Trophoblast cell (in vitro differentiated cells and primary cell): ENCODE results near the gene HRAS.
A peak's percentile ranks its signal among the peaks of the same experiment; 100 is the strongest.

ENCODE experiments used
- DNase-seq, 2 donors: peaks; one replicate each; pipeline ENCODE4 v3.0.0-alpha.2; 2016
- H2AFZ ChIP-seq: 2 replicates; pipeline ENCODE4 v1.6.1; 2013; ENCODE audit warnings: low read length, moderate library complexity, mild to moderate bottlenecking; ENCODE audit not compliant: insufficient read depth, poor library complexity
- H2AK5ac ChIP-seq: 2 replicates; pipeline ENCODE4 v1.6.1; 2013; ENCODE audit warnings: mild to moderate bottlenecking, low read length
- H2BK120ac ChIP-seq: 2 replicates; pipeline ENCODE4 v1.6.1; 2013; ENCODE audit warnings: low read length, mild to moderate bottlenecking, moderate library complexity; ENCODE audit not compliant: insufficient read depth, poor library complexity
- H2BK12ac ChIP-seq: 2 replicates; pipeline ENCODE4 v1.6.1; 2013; ENCODE audit warnings: mild to moderate bottlenecking, low read length, moderate library complexity
- H2BK5ac ChIP-seq: 2 replicates; pipeline ENCODE4 v1.6.1; 2013; ENCODE audit warnings: low read length, low read depth, moderate library complexity, mild to moderate bottlenecking; ENCODE audit not compliant: poor library complexity
- H3K14ac ChIP-seq: 2 replicates; pipeline ENCODE4 v1.6.1; 2013; ENCODE audit warnings: mild to moderate bottlenecking, low read length
- H3K18ac ChIP-seq: 2 replicates; pipeline ENCODE4 v1.6.1; 2013; ENCODE audit warnings: mild to moderate bottlenecking, low read length
- H3K23ac ChIP-seq: 2 replicates; pipeline ENCODE4 v1.6.1; 2013; ENCODE audit warnings: low read length
- H3K27ac ChIP-seq: 2 replicates; pipeline ENCODE4 v1.5.1; 2013; ENCODE audit warnings: low read depth, mild to moderate bottlenecking, inconsistent platforms, low read length, moderate library complexity
- H3K27me3 ChIP-seq: 2 replicates; pipeline ENCODE4 v1.6.1; 2013; ENCODE audit warnings: inconsistent platforms, mild to moderate bottlenecking, low read length, moderate library complexity; ENCODE audit not compliant: insufficient read depth
- H3K36me3 ChIP-seq, 2 experiments: 1 replicate in 1 of 2; 2 replicates in 1 of 2; pipeline ENCODE4 v1.6.1; 2013; ENCODE audit warnings: low read length in 2 of 2, mild to moderate bottlenecking in 2 of 2, moderate library complexity in 1 of 2; ENCODE audit not compliant: insufficient read depth in 2 of 2, control insufficient read depth in 1 of 2
- H3K4ac ChIP-seq: 2 replicates; pipeline ENCODE4 v1.6.1; 2013; ENCODE audit warnings: low read depth, mild to moderate bottlenecking, low read length, moderate library complexity
- H3K4me1 ChIP-seq, 2 experiments: 1 replicate in 1 of 2; 2 replicates in 1 of 2; pipeline ENCODE4 v1.6.1; 2013; ENCODE audit warnings: low read length in 2 of 2, mild to moderate bottlenecking in 2 of 2, moderate library complexity in 1 of 2; ENCODE audit not compliant: insufficient read depth in 2 of 2, control insufficient read depth in 1 of 2
- H3K4me2 ChIP-seq: 2 replicates; pipeline ENCODE4 v1.6.1; 2013; ENCODE audit warnings: inconsistent platforms, mild to moderate bottlenecking, low read length, moderate library complexity
- H3K4me3 ChIP-seq: 2 replicates; pipeline ENCODE4 v1.5.1; 2013; ENCODE audit warnings: mild to moderate bottlenecking, low read depth, low read length, inconsistent platforms
- H3K79me1 ChIP-seq: one replicate; pipeline ENCODE4 v1.6.1; 2013; ENCODE audit warnings: low read length
- H3K79me2 ChIP-seq: 2 replicates; pipeline ENCODE4 v1.6.1; 2013; ENCODE audit warnings: low read length, mild to moderate bottlenecking; ENCODE audit not compliant: control insufficient read depth, insufficient read depth, poor library complexity
- H3K9ac ChIP-seq: 2 replicates; pipeline ENCODE4 v1.6.1; 2013; ENCODE audit warnings: mild to moderate bottlenecking, low read length
- H3K9me3 ChIP-seq: 2 replicates; pipeline ENCODE4 v1.6.1; 2013; ENCODE audit warnings: low read depth, mild to moderate bottlenecking, control low read depth, inconsistent platforms, low read length; ENCODE audit not compliant: insufficient read depth
- H4K12ac ChIP-seq: 2 replicates; pipeline ENCODE4 v1.6.1; 2013; ENCODE audit warnings: low read depth, mild to moderate bottlenecking, low read length, moderate library complexity
- H4K8ac ChIP-seq: 2 replicates; pipeline ENCODE4 v1.6.1; 2013; ENCODE audit warnings: low read depth, mild to moderate bottlenecking, low read length, moderate library complexity
- H4K91ac ChIP-seq: one replicate; pipeline ENCODE4 v1.6.1; 2013; ENCODE audit warnings: low read depth, mild to moderate bottlenecking, low read length, moderate library complexity
- WGBS: extraction: QIAGEN DNeasy Blood & Tissue Kit; methylation state at CpG from one replicate; pipeline ENCODE4 v1.1.7; 2013; ENCODE audit warnings: missing lambda C conversion rate; ENCODE audit not compliant: insufficient read length, insufficient coverage; ENCODE audit errors: extremely low coverage; 5-methylcytosine and 5-hydroxymethylcytosine counted together

HRAS gene

DNA sequence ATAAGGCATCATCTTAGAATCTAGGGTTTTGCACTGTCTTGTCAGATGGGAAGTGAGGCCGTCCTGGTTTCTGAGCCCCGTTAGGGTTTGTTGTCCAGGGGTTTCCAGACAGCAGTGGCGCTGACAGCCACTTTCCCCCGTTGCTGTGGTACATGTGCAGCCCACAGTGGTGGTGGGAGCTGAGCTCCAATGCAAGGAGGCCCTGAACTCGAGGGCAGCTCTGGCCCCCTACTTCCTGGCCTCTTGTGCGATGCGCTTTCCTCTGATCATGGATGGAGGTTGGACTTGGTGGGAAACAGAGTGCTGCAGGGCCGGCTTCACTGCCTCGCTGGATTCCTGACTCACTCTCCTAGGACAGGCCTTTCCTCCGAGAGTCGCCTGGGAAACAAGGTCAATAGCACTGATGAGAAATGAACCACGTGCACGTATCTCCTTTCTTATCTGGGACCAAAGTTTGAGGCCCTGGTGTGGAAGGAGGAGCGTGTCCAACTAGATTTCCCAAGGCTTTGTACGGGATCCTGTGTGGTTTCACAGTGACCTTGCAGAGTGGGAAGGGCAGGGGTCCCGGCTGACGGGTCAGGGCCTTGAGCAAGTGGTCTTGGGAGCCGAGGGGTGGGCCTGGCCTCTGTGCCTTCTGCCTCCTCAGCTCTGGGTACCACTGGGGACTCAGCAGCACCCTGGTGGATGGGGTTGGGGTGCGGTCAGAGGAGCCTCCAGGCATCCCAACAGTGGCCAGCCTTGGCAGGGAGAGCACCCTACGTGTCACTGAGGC, 44.6 kb upstream of the HRAS start:
- Histone ChIP-seq H2AFZ (no peak overlapping the region), H2AK5ac (no peak overlapping the region), H3K27ac (no peak overlapping the region), H2BK5ac (no peak overlapping the region), H3K36me3 (peaks cover 36 to 44% of the 10 kb centered on the region in 2 experiments), H3K23ac (no peak overlapping the region), H4K12ac (no peak overlapping the region), H4K8ac (no peak overlapping the region), H3K9me3 (no peaks in the 10 kb centered on the region), H3K27me3 (no peaks in the 10 kb centered on the region), H3K4me2 (no peak overlapping the region), H3K79me2 (peaks cover 50% of the 10 kb centered on the region), H2BK120ac (no peak overlapping the region), H3K9ac (no peak overlapping the region), H4K91ac (no peak overlapping the region), H3K79me1 (peaks cover 8% of the 10 kb centered on the region), H3K4me3 (no peak overlapping the region), H3K4me1 (peaks cover 14 to 16% of the 10 kb centered on the region in 2 experiments), H3K4ac (peak overlapping the region; percentile 91), H3K14ac (no peak overlapping the region), H3K18ac (no peak overlapping the region), H2BK12ac (no peak overlapping the region)
- no CpG with 5 or more reads among the region's 20 CpGs for WGBS
- DNase-seq: no peak

- Histone ChIP-seq H3K27ac (no peak overlapping the region), H3K4ac (peak overlapping the region; percentile 91), H2AK5ac (no peak overlapping the region), H3K14ac (no peak overlapping the region), H3K4me1 (peaks cover 22 to 23% of the 10 kb centered on the region in 2 experiments), H4K12ac (no peak overlapping the region), H2BK5ac (no peak overlapping the region), H3K4me3 (no peak overlapping the region), H3K23ac (no peak overlapping the region), H4K8ac (no peak overlapping the region), H3K9me3 (no peaks in the 10 kb centered on the region), H3K9ac (no peak overlapping the region), H3K79me1 (peaks cover 8% of the 10 kb centered on the region), H3K27me3 (no peaks in the 10 kb centered on the region), H3K36me3 (peaks cover 24 to 30% of the 10 kb centered on the region in 2 experiments), H3K79me2 (peaks cover 53% of the 10 kb centered on the region), H2AFZ (no peak overlapping the region), H4K91ac (no peak overlapping the region), H2BK12ac (no peak overlapping the region), H2BK120ac (no peak overlapping the region), H3K4me2 (peak overlapping the region; percentile 83), H3K18ac (no peak overlapping the region)
- no peak for DNase-seq
- no CpG with 5 or more reads among the region's 21 CpGs for WGBS
Measured at GRCh38 chr11:578276-579035, 43.1 kb upstream of the HRAS start.

DNA sequence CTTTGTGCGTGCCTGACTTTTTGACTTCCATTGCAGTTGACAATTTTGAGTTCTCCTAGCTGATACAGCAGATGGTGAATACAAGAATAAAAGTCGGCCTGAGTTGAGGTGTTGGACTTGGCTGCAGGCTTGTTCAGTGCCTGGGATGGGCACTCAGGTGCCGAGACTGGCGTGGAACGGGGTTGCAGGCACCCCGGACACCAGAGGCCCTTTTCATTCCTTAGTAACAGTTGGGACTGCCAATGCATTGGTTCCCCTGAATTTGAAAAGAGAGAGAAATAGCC, 42.2 kb upstream of the HRAS start:
- Histone ChIP-seq H3K14ac (no peak overlapping the region), H3K36me3 (peaks cover 19 to 23% of the 10 kb centered on the region in 2 experiments), H3K18ac (no peak overlapping the region), H3K27ac (no peak overlapping the region), H2BK5ac (no peak overlapping the region), H2AFZ (no peak overlapping the region), H4K8ac (no peak overlapping the region), H3K9ac (peak overlapping the region; percentile 80), H3K4me2 (peak overlapping the region; percentile 83), H3K4me3 (peak overlapping the region; percentile 95), H4K12ac (no peak overlapping the region), H4K91ac (no peak overlapping the region), H2BK120ac (no peak overlapping the region), H3K79me2 (peaks cover 53% of the 10 kb centered on the region), H2AK5ac (no peak overlapping the region), H3K79me1 (peaks cover 8% of the 10 kb centered on the region), H3K23ac (no peak overlapping the region), H3K27me3 (no peaks in the 10 kb centered on the region), H2BK12ac (no peak overlapping the region), H3K4ac (peak overlapping the region; percentile 91), H3K4me1 (peaks cover 22 to 23% of the 10 kb centered on the region in 2 experiments), H3K9me3 (peaks cover 4% of the 10 kb centered on the region)
- DNase-seq: no peak
- WGBS: no CpG with 5 or more reads among the region's 6 CpGs

DNA sequence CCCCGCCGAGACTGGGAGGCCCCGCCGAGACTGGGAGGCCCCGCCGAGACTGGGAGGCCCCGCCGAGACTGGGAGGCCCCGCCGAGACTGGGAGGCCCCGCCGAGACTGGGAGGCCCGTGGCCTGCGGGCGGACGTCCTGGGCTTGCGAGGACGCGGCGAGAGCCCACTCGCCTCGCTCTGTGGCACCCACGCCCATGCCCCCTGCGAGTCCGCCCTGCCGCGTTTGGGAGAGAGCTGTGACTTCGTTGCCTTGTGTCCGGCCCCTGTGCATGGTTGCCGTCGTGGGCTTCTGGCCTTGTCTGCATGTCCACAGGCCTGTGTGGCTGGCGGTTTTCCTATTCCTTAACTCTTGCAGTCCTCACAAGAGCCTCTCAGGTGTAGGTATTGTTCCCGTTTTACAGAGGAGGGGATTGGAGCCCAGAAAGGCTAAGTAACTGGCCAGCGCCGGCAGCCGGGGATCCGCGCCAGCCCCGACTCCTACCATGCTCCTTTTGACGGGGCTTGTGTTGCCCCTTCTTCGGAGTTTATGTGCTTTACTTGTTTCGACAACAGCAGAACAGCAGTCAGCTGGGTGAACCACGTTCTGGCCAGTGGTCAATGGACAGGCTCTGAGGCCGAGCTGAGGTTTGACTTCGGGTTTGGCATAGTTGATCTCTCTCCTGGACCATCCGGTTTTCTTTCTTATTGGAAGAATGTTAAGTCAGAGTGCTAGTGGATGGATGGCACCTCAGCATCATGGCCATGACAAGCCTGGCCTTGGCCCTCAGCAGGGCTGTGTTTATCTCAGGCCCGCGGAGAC, 41.6 kb upstream of the HRAS start:
- H3K18ac ChIP-seq: peak overlapping the region; percentile 28
- peaks cover 53% of the 10 kb centered on the region for H3K79me2 ChIP-seq

More for the DNA sequence above, 41.6 kb upstream of the HRAS start:
- H3K4me1 ChIP-seq: peaks cover 22 to 23% of the 10 kb centered on the region in 2 experiments
- H3K4ac ChIP-seq: peak overlapping the region; percentile 91
- peak overlapping the region; percentile 80 for H3K9ac ChIP-seq
- no peak overlapping the region for H2BK12ac ChIP-seq
- H4K8ac ChIP-seq: peak overlapping the region; percentile 44
- H2AFZ ChIP-seq: no peak overlapping the region
- peak overlapping the region; percentile 82 for H3K14ac ChIP-seq
- H2BK120ac ChIP-seq: peak overlapping the region; percentile 29
- H4K91ac ChIP-seq: peak overlapping the region; percentile 78
- peak overlapping the region; percentile 95 for H3K4me3 ChIP-seq
- peaks cover 15 to 20% of the 10 kb centered on the region in 2 experiments for H3K36me3 ChIP-seq
- H3K27ac ChIP-seq: no peak overlapping the region
- H2BK5ac ChIP-seq: no peak overlapping the region
- peak overlapping the region; percentile 13 for H4K12ac ChIP-seq
- H3K27me3 ChIP-seq: no peaks in the 10 kb centered on the region
- peak overlapping the region; percentile 87 for H2AK5ac ChIP-seq
- H3K79me1 ChIP-seq: peaks cover 8% of the 10 kb centered on the region
- DNase-seq: no peak
- no CpG with 5 or more reads among the region's 48 CpGs for WGBS
- peaks cover 4% of the 10 kb centered on the region for H3K9me3 ChIP-seq
- H3K23ac ChIP-seq: no peak overlapping the region
- peak overlapping the region; percentile 83 for H3K4me2 ChIP-seq
